ENCODE measurements around the gene SFXN5. TPM values are rescaled to one million over a fixed set of nuclear protein-coding genes. Genes with fewer than 3 reads are reported as not detected.

SFXN5 gene
- total RNA-seq, 4 donors from 2014 or later: 5.7 to 11.8 (median 6.7) TPM

DNA sequence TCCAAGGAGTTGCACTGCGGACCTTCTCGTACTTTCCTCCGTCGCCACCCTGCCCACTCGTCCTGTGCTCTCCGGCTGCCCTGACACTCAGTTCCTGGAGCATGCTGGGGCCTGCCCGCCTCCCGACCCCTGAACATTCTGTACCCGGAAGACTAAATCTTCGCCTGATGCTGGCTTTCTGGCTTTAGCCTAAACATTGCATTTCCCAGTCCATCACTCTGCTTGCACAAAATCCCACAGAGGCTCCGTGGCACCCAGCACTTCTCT lies 550 bp upstream of the SFXN5 start:
- Histone ChIP-seq H3K36me3 (peaks cover 0 to 20% of the 10 kb centered on the region in 2 donors), H3K27me3 (no peaks in the 10 kb centered on the region), H3K4me3 (peak overlapping the region; percentile 73 to 96), H3K4me1 (peaks cover 0 to 45% (median 14%) of the 10 kb centered on the region in 3 donors), H3K9me3 (no peaks in the 10 kb centered on the region), H3K27ac (peak overlapping the region; percentile 82 to 97 (median 94))
- ATAC-seq: peak; percentile 14
- 0 to 6% methylated on average over 1 to 11 of the region's 11 CpGs for WGBS, 2 donors (ENCODE audit: low coverage in 1 of 2)
- TF ChIP-seq POLR2AphosphoS5 (IDR thresholded peaks at IDR 0.05) (peak; percentile 35), POLR2A (IDR thresholded peaks at IDR 0.05) (no peak)

GRCh38 chr2:73070643-73071359 lies 711 bp downstream of the SFXN5 start:
- H3K27ac ChIP-seq: peak overlapping the region; percentile 82 to 97 (median 94)
- H3K27me3 ChIP-seq: no peaks in the 10 kb centered on the region
- peak overlapping the region; percentile 73 to 96 for H3K4me3 ChIP-seq
- no CpG with 5 or more reads among the region's 83 CpGs for WGBS, 2 donors (ENCODE audit: low coverage in 1 of 2)
- H3K36me3 ChIP-seq: peaks cover 0 to 15% of the 10 kb centered on the region in 2 donors
- no peaks in the 10 kb centered on the region for H3K9me3 ChIP-seq
- TF ChIP-seq, protein P1, sequence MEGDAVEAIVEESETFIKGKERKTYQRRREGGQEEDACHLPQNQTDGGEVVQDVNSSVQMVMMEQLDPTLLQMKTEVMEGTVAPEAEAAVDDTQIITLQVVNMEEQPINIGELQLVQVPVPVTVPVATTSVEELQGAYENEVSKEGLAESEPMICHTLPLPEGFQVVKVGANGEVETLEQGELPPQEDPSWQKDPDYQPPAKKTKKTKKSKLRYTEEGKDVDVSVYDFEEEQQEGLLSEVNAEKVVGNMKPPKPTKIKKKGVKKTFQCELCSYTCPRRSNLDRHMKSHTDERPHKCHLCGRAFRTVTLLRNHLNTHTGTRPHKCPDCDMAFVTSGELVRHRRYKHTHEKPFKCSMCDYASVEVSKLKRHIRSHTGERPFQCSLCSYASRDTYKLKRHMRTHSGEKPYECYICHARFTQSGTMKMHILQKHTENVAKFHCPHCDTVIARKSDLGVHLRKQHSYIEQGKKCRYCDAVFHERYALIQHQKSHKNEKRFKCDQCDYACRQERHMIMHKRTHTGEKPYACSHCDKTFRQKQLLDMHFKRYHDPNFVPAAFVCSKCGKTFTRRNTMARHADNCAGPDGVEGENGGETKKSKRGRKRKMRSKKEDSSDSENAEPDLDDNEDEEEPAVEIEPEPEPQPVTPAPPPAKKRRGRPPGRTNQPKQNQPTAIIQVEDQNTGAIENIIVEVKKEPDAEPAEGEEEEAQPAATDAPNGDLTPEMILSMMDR (IDR thresholded peaks at IDR 0.05): no peak
- TF ChIP-seq EP300 (IDR thresholded peaks at IDR 0.05): no peak
- TF ChIP-seq POLR2AphosphoS5 (IDR thresholded peaks at IDR 0.05): peak; percentile 45
- peak; percentile 49 to 61 for TF ChIP-seq POLR2A (IDR thresholded peaks at IDR 0.05)
- H3K4me1 ChIP-seq: peaks cover 0 to 42% (median 14%) of the 10 kb centered on the region in 3 donors
- ATAC-seq: peak; percentile 37

DNA sequence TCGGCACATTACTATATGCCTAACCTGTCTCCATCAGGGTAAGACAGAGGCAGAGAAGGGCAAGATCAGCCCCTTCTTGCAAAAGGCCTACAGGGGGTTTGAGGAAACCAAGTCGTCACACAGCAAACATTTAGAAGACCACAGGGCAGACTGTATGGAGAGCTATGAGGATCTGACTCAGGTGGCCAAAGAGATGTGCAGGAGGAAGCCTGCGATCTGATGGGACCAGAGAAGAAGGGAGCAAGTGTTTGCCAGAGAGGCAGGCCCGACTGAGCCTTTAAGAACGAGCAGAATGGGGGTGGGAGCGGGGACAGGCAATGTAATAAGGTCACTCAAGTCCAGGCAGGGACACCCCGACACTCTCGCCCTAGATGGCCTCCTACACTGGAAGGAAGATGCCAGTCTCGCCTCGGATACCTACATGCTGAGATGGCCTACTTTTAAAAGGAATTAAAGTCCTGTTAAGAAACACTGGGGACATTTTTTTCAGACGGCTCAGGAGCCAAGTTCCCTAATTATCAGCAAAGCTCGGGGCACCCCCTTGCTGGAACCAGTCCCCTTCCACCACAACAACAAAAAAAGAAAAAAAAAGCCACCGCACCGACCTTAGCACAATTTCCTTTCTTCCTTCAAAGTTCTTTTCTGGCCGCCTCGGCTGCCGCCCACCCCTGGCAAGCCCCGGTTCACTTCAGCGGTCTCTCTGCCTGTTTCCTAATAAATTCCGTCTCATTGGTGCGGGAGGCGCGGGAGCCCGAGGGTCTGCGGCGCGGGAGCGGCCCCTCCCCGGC lies 1.5 kb downstream of the SFXN5 start:
- peak overlapping the region in 3 of 4 donors; percentile 94 to 97 (median 95) for H3K27ac ChIP-seq
- 13 to 23% methylated on average over 6 to 16 of the region's 29 CpGs for WGBS, 2 donors (ENCODE audit: low coverage in 1 of 2)

DNA sequence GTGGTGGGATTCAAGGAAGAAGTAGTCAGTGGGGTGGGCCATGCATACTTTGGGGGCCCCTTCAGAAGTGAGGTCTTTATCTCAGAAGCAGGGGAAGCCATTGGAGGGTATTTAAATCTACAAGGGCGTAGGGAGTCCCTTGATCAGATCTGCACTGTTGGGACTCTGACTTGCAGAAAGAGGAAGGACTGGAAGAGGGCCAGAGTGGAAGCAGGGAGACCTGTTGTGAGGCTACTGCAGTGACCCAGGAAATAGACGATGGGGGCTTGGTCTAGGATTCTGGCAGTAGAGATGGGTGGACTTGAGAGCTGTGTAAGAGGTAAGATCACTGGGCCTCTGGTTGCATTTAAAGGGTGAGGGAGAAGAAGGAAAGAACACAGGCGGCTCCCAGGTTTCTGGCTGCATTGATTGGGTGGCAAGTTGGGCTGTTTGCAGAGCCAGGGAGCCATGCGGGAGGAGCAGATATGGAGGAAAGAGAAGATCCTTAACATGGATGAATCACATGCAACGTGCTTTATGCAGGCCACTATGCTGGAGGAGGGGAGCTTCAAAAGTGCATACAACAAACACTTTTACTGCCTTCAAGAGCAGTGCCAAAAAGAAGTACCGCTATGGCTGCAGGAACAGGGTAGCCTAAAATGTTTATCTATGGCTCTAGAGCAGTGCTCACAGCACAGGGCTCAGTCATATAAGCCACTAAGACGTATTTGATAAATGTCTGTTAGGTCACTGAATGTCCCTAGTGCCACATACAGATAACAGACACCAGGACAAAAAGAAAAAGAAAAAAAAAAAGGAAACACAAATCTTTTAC lies 2.3 kb downstream of the SFXN5 start:
- ATAC-seq: no peak
- TF ChIP-seq POLR2AphosphoS5 (IDR thresholded peaks at IDR 0.05) (no peak), EP300 (IDR thresholded peaks at IDR 0.05) (no peak), POLR2A (IDR thresholded peaks at IDR 0.05) (no peak)
- TF ChIP-seq, protein P1 (IDR thresholded peaks at IDR 0.05): no peak
- H3K4me1 ChIP-seq: peaks cover 0 to 43% (median 14%) of the 10 kb centered on the region in 3 donors
- WGBS, 2 donors (ENCODE audit: low coverage in 1 of 2): 66 to 74% methylated on average over 5 to 7 of the region's 7 CpGs
- peak overlapping the region in 1 of 2 donors; percentile 96 for H3K4me3 ChIP-seq
- peak overlapping the region in 1 of 4 donors; percentile 95 for H3K27ac ChIP-seq
- no peaks in the 10 kb centered on the region for H3K27me3 ChIP-seq
- no peaks in the 10 kb centered on the region for H3K36me3 ChIP-seq
- H3K9me3 ChIP-seq: no peaks in the 10 kb centered on the region

More for the DNA sequence above, 1.5 kb downstream of the SFXN5 start:
- no peaks in the 10 kb centered on the region for H3K9me3 ChIP-seq
- TF ChIP-seq POLR2AphosphoS5 (IDR thresholded peaks at IDR 0.05): no peak
- no peak for TF ChIP-seq POLR2A (IDR thresholded peaks at IDR 0.05)
- TF ChIP-seq EP300 (IDR thresholded peaks at IDR 0.05): no peak
- TF ChIP-seq, protein P1 (IDR thresholded peaks at IDR 0.05): no peak
- H3K27me3 ChIP-seq: no peaks in the 10 kb centered on the region
- peak overlapping the region; percentile 73 to 96 for H3K4me3 ChIP-seq
- no peak for ATAC-seq
- H3K4me1 ChIP-seq: peaks cover 0 to 38% (median 14%) of the 10 kb centered on the region in 3 donors
- peaks cover 0 to 7% of the 10 kb centered on the region in 2 donors for H3K36me3 ChIP-seq

DNA sequence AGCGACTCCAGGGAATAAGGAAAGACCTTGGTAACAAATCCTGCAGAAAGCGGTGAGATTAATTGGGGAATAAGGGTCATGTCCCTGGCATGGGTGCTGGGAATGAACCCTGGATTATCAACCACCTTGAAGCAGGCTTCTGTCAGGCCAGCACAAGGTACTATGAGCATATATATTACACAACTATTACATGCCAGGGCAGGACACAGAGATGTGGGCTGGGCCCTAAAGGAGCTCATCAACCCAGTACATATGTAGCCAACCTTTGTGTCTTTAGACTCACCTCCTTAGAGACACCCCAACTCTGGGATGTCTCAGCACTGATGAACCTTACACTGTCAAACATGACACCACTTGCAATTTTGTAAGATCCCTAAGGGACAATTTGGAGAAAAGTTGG lies 3.4 kb downstream of the SFXN5 start:
- no peaks in the 10 kb centered on the region for H3K27me3 ChIP-seq
- no peaks in the 10 kb centered on the region for H3K9me3 ChIP-seq
- H3K27ac ChIP-seq: no peak overlapping the region
- H3K4me3 ChIP-seq: no peak overlapping the region
- TF ChIP-seq, protein P1 (IDR thresholded peaks at IDR 0.05): no peak
- no peak for TF ChIP-seq POLR2A (IDR thresholded peaks at IDR 0.05)
- TF ChIP-seq POLR2AphosphoS5 (IDR thresholded peaks at IDR 0.05): no peak
- TF ChIP-seq EP300 (IDR thresholded peaks at IDR 0.05): no peak
- 100% methylated on average over 1 to 2 of the region's 2 CpGs for WGBS, 2 donors (ENCODE audit: low coverage in 1 of 2)
- peaks cover 0 to 50% (median 14%) of the 10 kb centered on the region in 3 donors for H3K4me1 ChIP-seq
- no peak for ATAC-seq
- no peaks in the 10 kb centered on the region for H3K36me3 ChIP-seq
